ENCODE results near the gene PTGDR2. TPM values are rescaled to one million over a fixed set of nuclear protein-coding genes. Genes with fewer than 3 reads are reported as not detected.

Gene PTGDR2
- total RNA-seq, 1 donor from 2014 or later, result 2.6 TPM

DNA sequence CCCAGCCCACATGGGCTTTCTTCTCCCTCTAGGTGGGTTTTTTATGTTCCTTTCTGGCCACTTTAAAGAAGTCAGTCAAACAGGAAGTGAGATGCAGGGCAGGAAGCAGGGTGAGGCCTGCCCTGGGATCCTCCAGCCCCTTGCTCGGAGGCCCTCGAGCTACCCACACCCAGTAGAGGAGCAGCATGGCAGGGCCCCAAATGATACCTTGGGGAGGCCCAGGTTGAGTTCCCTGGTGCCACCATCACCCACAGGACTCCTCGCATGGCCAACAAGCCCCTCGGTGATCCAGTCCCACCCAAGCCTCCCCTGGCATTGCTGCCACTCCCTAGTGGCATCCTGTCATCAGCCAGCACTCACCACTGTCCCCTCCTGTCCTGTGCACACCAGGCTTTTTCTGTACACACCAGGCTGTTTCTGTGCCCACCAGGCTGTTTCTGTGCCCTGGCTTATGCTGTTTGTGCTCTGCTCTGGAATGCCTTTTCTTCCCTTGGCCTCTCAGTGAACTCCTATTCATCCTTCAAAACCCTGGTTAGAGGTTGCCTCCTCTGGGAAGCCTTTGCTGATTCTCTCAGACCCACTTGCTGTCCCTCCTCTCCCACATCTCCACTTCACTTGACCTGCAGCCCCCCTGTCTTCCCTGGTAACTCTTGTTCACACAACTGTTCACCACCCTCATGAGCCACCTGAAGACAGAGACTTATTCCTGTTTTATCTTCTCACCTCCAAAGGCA is 3.1 kb upstream of the PTGDR2 start:
- Mint-ChIP-seq H3K4me3 (no peak overlapping the region), H3K27ac (peak overlapping the region; percentile 55)
- TF ChIP-seq, protein P1, sequence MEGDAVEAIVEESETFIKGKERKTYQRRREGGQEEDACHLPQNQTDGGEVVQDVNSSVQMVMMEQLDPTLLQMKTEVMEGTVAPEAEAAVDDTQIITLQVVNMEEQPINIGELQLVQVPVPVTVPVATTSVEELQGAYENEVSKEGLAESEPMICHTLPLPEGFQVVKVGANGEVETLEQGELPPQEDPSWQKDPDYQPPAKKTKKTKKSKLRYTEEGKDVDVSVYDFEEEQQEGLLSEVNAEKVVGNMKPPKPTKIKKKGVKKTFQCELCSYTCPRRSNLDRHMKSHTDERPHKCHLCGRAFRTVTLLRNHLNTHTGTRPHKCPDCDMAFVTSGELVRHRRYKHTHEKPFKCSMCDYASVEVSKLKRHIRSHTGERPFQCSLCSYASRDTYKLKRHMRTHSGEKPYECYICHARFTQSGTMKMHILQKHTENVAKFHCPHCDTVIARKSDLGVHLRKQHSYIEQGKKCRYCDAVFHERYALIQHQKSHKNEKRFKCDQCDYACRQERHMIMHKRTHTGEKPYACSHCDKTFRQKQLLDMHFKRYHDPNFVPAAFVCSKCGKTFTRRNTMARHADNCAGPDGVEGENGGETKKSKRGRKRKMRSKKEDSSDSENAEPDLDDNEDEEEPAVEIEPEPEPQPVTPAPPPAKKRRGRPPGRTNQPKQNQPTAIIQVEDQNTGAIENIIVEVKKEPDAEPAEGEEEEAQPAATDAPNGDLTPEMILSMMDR (conservative IDR thresholded peaks at IDR 0.05), result no peak

DNA sequence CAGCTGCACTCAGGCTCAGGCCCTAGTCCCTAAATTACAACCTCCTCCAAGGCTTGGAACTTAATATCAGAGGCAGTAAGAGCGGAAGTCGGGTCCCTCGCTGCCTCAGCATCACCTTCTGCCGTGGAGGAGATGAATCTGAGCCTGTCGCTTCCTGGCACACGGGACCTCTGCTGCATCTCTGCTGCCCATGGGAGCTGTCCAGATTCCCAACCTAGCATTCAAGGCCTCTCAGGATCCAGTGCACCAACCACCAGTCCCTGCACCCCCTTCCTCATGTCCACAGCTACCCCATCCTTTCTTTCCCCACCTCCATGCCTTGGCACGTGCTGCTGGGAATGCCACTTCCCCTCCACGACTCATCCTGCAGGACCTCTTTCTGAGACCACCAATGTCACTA is 2.5 kb upstream of the PTGDR2 start:
- Mint-ChIP-seq H3K27me3 (peaks cover 3% of the 10 kb centered on the region), H3K27ac (no peak overlapping the region), H3K4me1 (ENCODE audit: unreplicated experiment) (peaks cover 25% of the 10 kb centered on the region), H3K4me3 (no peak overlapping the region), H3K9me3 (no peaks in the 10 kb centered on the region), H3K36me3 (no peaks in the 10 kb centered on the region)
- DNase-seq (ENCODE audit: extremely low spot score, unreplicated experiment), result no peak
- TF ChIP-seq, protein P1 (conservative IDR thresholded peaks at IDR 0.05), result no peak

More for the DNA sequence above, 3.1 kb upstream of the PTGDR2 start:
- Mint-ChIP-seq H3K9me3 (no peaks in the 10 kb centered on the region), H3K36me3 (no peaks in the 10 kb centered on the region), H3K4me1 (ENCODE audit: unreplicated experiment) (peaks cover 27% of the 10 kb centered on the region), H3K27me3 (peaks cover 3% of the 10 kb centered on the region)
- no peak for DNase-seq (ENCODE audit: extremely low spot score, unreplicated experiment)

DNA sequence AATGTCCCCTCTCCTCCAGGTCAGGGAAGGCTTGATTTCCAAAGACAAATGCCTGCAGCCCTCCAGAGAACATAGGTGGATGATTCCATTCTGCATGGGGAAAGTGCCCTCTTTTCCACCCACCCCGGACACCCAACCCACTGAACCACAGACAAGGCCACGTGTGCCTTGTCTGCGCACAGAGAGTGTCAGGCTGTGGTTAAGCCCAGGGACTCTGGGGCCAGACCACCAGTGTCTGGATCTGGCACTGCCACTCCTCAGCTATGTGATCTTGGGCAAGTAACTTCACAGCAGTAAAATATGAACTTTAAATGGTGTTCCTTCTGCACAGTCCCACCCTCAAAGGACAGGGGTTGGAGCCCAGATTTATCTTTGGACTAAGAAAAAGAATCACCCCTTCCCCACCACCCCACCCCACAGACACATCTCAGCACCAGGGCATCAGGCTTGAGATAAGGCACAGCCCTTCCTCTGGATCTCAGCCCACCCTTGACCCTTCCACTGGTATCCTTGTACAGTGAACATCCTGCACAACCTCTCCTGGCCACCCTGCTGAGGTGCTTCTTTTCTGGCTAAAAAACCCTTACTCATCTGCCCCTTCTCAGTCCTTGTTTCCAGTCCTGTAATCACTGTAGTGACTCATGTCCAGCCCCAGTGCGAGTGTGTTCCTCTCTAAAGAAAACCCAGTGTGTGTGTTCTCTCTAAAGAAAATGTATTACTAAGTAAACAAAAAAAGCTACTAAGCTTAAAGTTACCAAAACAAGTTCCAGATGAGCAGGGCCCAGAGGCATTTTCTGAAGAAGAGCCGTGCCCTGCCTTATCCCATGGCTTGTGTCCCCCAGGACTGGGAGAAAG is 1.9 kb upstream of the PTGDR2 start:
- H3K4me1 Mint-ChIP-seq (ENCODE audit: unreplicated experiment), result peaks cover 25% of the 10 kb centered on the region
- no peaks in the 10 kb centered on the region for H3K36me3 Mint-ChIP-seq
- H3K4me3 Mint-ChIP-seq, result no peak overlapping the region
- H3K27me3 Mint-ChIP-seq, result peaks cover 3% of the 10 kb centered on the region
- TF ChIP-seq, protein P1 (conservative IDR thresholded peaks at IDR 0.05), result no peak
- no peak for DNase-seq (ENCODE audit: extremely low spot score, unreplicated experiment)
- peak overlapping the region; percentile 16 for H3K27ac Mint-ChIP-seq
- no peaks in the 10 kb centered on the region for H3K9me3 Mint-ChIP-seq

DNA sequence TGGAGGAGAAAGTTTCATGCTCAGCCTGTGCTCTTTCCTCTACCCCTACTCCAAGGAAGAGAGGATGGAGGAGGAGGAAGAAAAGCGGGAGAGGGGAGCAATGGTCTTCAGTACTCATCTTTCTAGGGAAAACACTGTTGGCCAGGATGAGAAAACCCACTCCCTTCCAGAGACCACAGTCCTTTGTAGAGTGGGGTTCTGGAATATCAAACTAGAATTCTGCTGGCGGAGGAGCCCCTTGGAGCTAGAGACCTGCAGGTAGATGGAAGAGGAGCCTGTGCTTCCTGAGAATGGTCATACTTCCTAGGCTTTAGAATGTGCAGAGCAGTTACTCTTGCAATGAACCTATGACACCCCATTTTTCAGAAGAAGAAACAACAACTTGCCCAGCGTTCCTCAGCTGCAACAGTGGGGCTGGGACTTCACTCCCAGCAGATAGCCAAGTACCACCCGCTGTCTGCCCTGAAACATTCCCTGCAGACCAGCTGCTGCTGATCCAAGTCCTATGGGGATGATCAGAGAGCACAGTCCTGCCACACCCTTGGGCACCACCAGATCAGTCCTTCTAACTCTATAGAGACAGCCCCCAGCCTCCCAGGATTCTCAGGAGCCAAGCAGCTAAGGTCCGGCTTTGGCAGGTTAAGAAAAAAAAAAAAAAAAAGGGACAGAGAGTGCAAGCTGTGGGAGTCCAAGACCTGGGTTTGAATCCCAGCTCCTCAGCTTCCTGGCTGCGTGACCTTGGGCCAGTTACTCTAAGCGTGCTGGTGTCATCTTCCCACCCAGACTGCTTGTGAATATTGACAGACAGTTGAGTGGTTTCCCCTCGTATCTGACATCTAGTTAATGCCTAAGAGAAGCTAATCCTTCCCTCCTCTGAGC is 664 bp downstream of the PTGDR2 start:
- Mint-ChIP-seq H3K27me3 (peaks cover 3% of the 10 kb centered on the region), H3K9me3 (no peaks in the 10 kb centered on the region), H3K4me1 (ENCODE audit: unreplicated experiment) (peaks cover 25% of the 10 kb centered on the region), H3K4me3 (peak overlapping the region; percentile 77), H3K27ac (peak overlapping the region; percentile 70), H3K36me3 (peaks cover 11% of the 10 kb centered on the region)
- no peak for DNase-seq (ENCODE audit: extremely low spot score, unreplicated experiment)
- TF ChIP-seq, protein P1 (conservative IDR thresholded peaks at IDR 0.05), result no peak

DNA sequence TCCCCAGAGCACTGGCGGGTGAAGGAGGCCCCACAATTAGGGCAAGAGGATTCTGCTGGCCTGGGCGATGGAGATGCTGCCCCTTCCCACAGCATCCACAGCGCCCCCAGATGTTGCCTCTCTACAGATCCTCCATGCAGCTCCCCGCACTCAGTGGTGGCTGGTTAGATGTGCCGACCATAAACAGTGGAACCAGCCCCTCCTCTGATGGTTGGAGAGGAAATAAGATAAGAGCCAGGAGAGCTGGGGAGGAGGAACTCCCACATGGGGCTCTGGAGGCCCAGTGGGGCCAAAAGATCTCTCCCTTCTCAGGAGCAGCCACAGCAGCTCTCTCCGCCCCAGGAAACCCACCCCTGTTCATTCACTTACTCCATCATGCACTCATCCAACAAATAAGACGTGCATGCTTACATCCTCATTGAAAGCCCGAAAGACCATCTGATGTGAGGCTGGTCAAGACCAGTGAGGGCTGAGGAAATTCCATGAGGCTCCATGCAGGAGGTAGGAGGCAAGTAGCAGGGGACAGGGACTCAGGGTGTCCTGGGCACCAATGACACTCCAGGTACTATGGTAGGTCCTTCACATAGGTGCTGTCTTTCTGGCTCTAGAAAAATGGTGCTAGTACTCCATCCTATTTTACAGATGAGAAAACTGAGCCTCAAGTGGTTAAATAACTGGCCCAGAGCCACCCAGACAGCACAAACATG is 1.5 kb downstream of the PTGDR2 start:
- Mint-ChIP-seq H3K4me1 (ENCODE audit: unreplicated experiment) (peaks cover 23% of the 10 kb centered on the region), H3K9me3 (no peaks in the 10 kb centered on the region), H3K27ac (no peak overlapping the region), H3K36me3 (peaks cover 11% of the 10 kb centered on the region), H3K4me3 (no peak overlapping the region), H3K27me3 (peaks cover 3% of the 10 kb centered on the region)
- no peak for DNase-seq (ENCODE audit: extremely low spot score, unreplicated experiment)
- TF ChIP-seq, protein P1 (conservative IDR thresholded peaks at IDR 0.05), result no peak
